ENCODE results near the gene BUD31.

GRCh38 chr7:99453105-99453504 is 44.3 kb downstream of the BUD31 start:
- TF ChIP-seq EZH2phosphoT487 (conservative IDR thresholded peaks at IDR 0.05; ENCODE audit: low read length) (no peak), CTCF (IDR thresholded peaks at IDR 0.05; ENCODE audit: insufficient read depth, low read length, poor library complexity, severe bottlenecking) (no peak)

Measured in SU-DHL-6 (cell line).